Small intestine (tissue), 7 donors: ENCODE data around the gene CADM3. TPM values are rescaled to one million over a fixed set of nuclear protein-coding genes. Genes with fewer than 3 reads are reported as not detected.

ENCODE experiments used
- DNase-seq, 2 donors: peaks; one replicate each; pipeline versions ENCODE4 v3.0.0 to v3.0.0-alpha.2; 2013
- FAIRE-seq: peaks from 2 replicates; lab custom pipeline; 2012; peaks lifted over from hg19 to GRCh38; lab: Jason Lieb, UNC
- H3K27ac ChIP-seq, 3 donors: one replicate each; pipeline ENCODE4 v1.5.1; 2013; ENCODE audit warnings: low read length in 2 of 3, mild to moderate bottlenecking in 2 of 3, control low read depth in 1 of 3, inconsistent platforms in 1 of 3, low read depth in 1 of 3, moderate library complexity in 1 of 3
- H3K27me3 ChIP-seq, 3 donors: one replicate each; pipeline ENCODE4 v1.6.1; 2013; ENCODE audit warnings: low read length in 3 of 3, inconsistent platforms in 1 of 3; ENCODE audit not compliant: control insufficient read depth in 3 of 3, insufficient read depth in 3 of 3
- H3K36me3 ChIP-seq, 3 donors: one replicate each; pipeline ENCODE4 v1.6.1; 2013; ENCODE audit warnings: low read length in 3 of 3, inconsistent platforms in 1 of 3, low read depth in 1 of 3, mild to moderate bottlenecking in 1 of 3, moderate library complexity in 1 of 3; ENCODE audit not compliant: control insufficient read depth in 3 of 3, insufficient read depth in 2 of 3
- H3K4me1 ChIP-seq, 3 donors: one replicate each; pipeline ENCODE4 v1.6.1; 2013; ENCODE audit warnings: low read length in 2 of 3, inconsistent platforms in 1 of 3, low read depth in 1 of 3, mild to moderate bottlenecking in 1 of 3, moderate library complexity in 1 of 3; ENCODE audit not compliant: control insufficient read depth in 3 of 3, insufficient read depth in 2 of 3
- H3K4me3 ChIP-seq, 3 donors: one replicate each; pipeline ENCODE4 v1.5.1; 2013; ENCODE audit warnings: low read length in 3 of 3, control low read depth in 1 of 3, inconsistent platforms in 1 of 3, low read depth in 1 of 3, mild to moderate bottlenecking in 1 of 3, moderate library complexity in 1 of 3
- H3K9me3 ChIP-seq, 2 donors: one replicate each; pipeline ENCODE4 v1.6.1; 2013; ENCODE audit warnings: low read depth in 1 of 2, low read length in 1 of 2; ENCODE audit not compliant: control insufficient read depth in 2 of 2, insufficient read depth in 1 of 2
- WGBS, 3 donors: extraction: QIAGEN DNeasy Blood & Tissue Kit; methylation state at CpG; one replicate each; pipeline ENCODE4 v1.1.7; 2013; 5-methylcytosine and 5-hydroxymethylcytosine counted together
- polyA plus RNA-seq, 4 donors: library from polyadenylated mRNA; stranded (reverse) in 3 of 4; unstranded in 1 of 4; fragments of 200-250 nt in 3 of 4; fragments of 120-200 nt in 1 of 4; gene quantifications; one replicate each; pipeline versions ENCODE4 v1.2.1 to v1.2.3, GENCODE V29; 2013
- donor health status: healthy with polysubstance abuse.
- donor health status: control.
- donor health status: control.
- donor health status: Bipolar disorder and iron deficiency.
- donor health status: healthy.

Gene CADM3
- polyA plus RNA-seq, 4 donors, result 0.27 to 23.5 (median 0.65) TPM; not detected in 1

- H3K27me3 ChIP-seq, result peaks cover 0 to 22% (median 10%) of the 10 kb centered on the region in 3 donors
- 43 to 58% (median 45%) methylated on average over 5 of the region's 5 CpGs for WGBS, 3 donors
Measured at GRCh38 chr1:159142726-159143510, 28.5 kb upstream of the CADM3 start.

DNA sequence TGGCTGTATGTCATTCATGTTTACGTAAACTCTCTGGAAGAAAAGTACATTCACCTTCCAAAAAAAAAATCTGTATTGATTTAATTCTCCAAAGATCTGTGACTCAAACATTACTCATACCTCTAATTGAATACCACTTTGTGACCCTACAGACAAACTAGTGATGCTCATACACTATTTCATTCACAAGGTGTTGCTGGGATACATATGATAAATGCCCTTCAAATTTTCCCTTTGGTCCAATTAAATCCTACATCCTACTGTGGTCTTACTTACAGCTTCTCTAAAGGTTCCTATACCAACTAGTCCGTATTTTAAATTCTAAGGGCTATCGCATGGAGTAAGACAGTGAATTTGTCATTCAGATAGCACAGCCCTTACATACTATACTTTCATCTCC, 26.8 kb upstream of the CADM3 start:
- DNase-seq (no peak), FAIRE-seq (no peak)
- 92 to 96% (median 92%) methylated on average over 3 of the region's 3 CpGs for WGBS, 3 donors
- Histone ChIP-seq H3K4me3 (no peak overlapping the region), H3K36me3 (no peaks in the 10 kb centered on the region), H3K27me3 (peaks cover 0 to 20% (median 8%) of the 10 kb centered on the region in 3 donors), H3K9me3 (no peaks in the 10 kb centered on the region), H3K4me1 (no peaks in the 10 kb centered on the region), H3K27ac (no peak overlapping the region)

More at GRCh38 chr1:159142726-159143510, 28.5 kb upstream of the CADM3 start:
- no peak overlapping the region for H3K4me3 ChIP-seq
- DNase-seq (no peak), FAIRE-seq (no peak)
- no peaks in the 10 kb centered on the region for H3K9me3 ChIP-seq
- no peaks in the 10 kb centered on the region for H3K4me1 ChIP-seq
- H3K27ac ChIP-seq, result no peak overlapping the region
- no peaks in the 10 kb centered on the region for H3K36me3 ChIP-seq

GRCh38 chr1:159146980-159147379, 24.4 kb upstream of the CADM3 start:
- peaks cover 0 to 6% (median 2%) of the 10 kb centered on the region in 3 donors for H3K27me3 ChIP-seq
- FAIRE-seq, result no peak

DNA sequence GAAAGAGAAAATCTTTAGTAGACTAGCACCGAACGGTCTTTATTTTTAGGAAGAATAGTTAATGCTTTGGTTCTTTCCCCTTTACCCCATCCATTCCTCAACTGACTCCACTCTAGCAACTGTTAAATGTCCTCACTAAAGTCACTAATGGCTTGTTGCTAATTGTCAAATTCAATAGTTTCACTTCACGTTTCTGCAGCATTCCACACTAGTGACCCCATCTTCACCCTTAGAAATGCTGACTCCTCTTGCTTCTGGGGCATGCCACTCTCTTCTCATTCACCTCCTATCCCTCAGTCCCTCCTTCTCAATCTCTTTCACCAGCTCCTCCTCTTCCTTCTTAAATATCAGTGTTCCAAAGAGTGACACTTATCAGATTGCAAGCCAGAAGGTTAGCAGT, 19.4 kb upstream of the CADM3 start:
- H3K27ac ChIP-seq, result no peak overlapping the region
- no peaks in the 10 kb centered on the region for H3K4me1 ChIP-seq
- no peak overlapping the region for H3K4me3 ChIP-seq
- no peaks in the 10 kb centered on the region for H3K36me3 ChIP-seq
- peaks cover 0 to 3% (median 0%) of the 10 kb centered on the region in 3 donors for H3K27me3 ChIP-seq
- DNase-seq, result no peak
- 65 to 67% (median 66%) methylated on average over 3 of the region's 3 CpGs for WGBS, 3 donors
- H3K9me3 ChIP-seq, result no peaks in the 10 kb centered on the region
- FAIRE-seq, result no peak

More at GRCh38 chr1:159146980-159147379, 24.4 kb upstream of the CADM3 start:
- Histone ChIP-seq H3K36me3 (no peaks in the 10 kb centered on the region), H3K4me3 (no peak overlapping the region), H3K4me1 (no peaks in the 10 kb centered on the region), H3K9me3 (no peaks in the 10 kb centered on the region), H3K27ac (no peak overlapping the region)
- WGBS, 3 donors, result 18 to 45% (median 31%) methylated on average over 3 of the region's 3 CpGs
- DNase-seq, result no peak

- peak overlapping the region in 1 of 3 donors; percentile 60 for H3K27ac ChIP-seq
- WGBS, 3 donors, result 0 to 5% (median 0%) methylated on average over 4 of the region's 4 CpGs
Measured at GRCh38 chr1:159161001-159161718, 10.3 kb upstream of the CADM3 start.

GRCh38 chr1:159161719-159162026, 9.7 kb upstream of the CADM3 start:
- Histone ChIP-seq H3K4me1 (no peaks in the 10 kb centered on the region), H3K36me3 (no peaks in the 10 kb centered on the region), H3K27me3 (peaks cover 0 to 7% (median 0%) of the 10 kb centered on the region in 3 donors), H3K9me3 (no peaks in the 10 kb centered on the region), H3K27ac (no peak overlapping the region), H3K4me3 (no peak overlapping the region)
- DNase-seq (no peak), FAIRE-seq (no peak)
- 81 to 92% (median 89%) methylated on average over 1 of the region's 1 CpG for WGBS, 3 donors

More at GRCh38 chr1:159161001-159161718, 10.3 kb upstream of the CADM3 start:
- DNase-seq, result peak; percentile 67 to 75
- no peak for FAIRE-seq
- Histone ChIP-seq H3K9me3 (no peaks in the 10 kb centered on the region), H3K4me3 (no peak overlapping the region), H3K36me3 (no peaks in the 10 kb centered on the region), H3K4me1 (no peaks in the 10 kb centered on the region), H3K27me3 (peaks cover 0 to 7% (median 0%) of the 10 kb centered on the region in 3 donors)

- Histone ChIP-seq H3K27ac (no peak overlapping the region), H3K9me3 (no peaks in the 10 kb centered on the region), H3K4me3 (no peak overlapping the region), H3K27me3 (peaks cover 0 to 7% (median 0%) of the 10 kb centered on the region in 3 donors), H3K4me1 (no peaks in the 10 kb centered on the region), H3K36me3 (no peaks in the 10 kb centered on the region)
- 42 to 68% (median 47%) methylated on average over 4 of the region's 4 CpGs for WGBS, 3 donors
- no peak for DNase-seq
- FAIRE-seq, result no peak
Measured at GRCh38 chr1:159162516-159163265, 8.7 kb upstream of the CADM3 start.

DNA sequence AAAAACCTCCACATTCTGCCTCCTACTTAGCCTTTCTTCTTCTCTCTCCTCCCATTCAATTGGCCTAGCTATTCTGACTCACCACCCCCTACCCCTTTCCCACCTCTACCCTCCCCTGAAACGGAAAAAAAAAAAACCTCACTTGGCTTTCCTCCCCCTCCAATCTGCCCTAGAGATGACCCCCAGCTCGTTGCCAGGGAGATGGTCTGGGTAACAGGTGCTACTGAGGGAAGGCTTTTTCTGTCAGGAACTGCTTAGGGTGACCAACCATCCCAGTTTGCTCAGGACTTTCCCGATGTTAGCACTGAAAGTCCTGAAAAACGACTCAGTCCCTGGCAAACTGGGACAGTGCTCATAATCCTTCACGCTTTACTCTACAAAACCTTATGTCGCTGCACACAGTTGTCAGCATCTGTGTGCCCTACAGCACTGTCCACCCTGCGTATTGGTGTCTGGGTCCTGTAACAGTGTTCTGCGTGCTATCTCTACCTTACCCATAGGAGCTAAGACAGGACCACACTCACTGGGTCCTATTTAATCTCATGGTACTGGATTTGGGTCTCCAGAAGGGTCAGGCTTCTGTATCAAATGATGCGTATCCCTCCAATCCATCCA, 7.7 kb upstream of the CADM3 start:
- no peak for DNase-seq
- no peak overlapping the region for H3K4me3 ChIP-seq
- H3K27me3 ChIP-seq, result peaks cover 0 to 7% (median 2%) of the 10 kb centered on the region in 3 donors
- no peaks in the 10 kb centered on the region for H3K4me1 ChIP-seq
- H3K27ac ChIP-seq, result no peak overlapping the region
- 43 to 58% (median 47%) methylated on average over 9 of the region's 9 CpGs for WGBS, 3 donors
- H3K36me3 ChIP-seq, result no peaks in the 10 kb centered on the region
- FAIRE-seq, result no peak
- no peaks in the 10 kb centered on the region for H3K9me3 ChIP-seq
